GM21717 (cell line): ENCODE results near the gene ZNF121.
"Not testable (repeated sequence)": the region's sequence is repeated elsewhere in the genome, so short reads cannot be mapped to it uniquely, and the experiment has no call there.

ENCODE experiments used
- ATAC-seq: cut with Tn5 transposase; IDR thresholded peaks from one replicate; pipeline ENCODE4 v1.9.1; 2021; ENCODE audit warnings: mild to moderate bottlenecking, moderate library complexity; ENCODE audit not compliant: unreplicated experiment

The ZNF121 gene

DNA sequence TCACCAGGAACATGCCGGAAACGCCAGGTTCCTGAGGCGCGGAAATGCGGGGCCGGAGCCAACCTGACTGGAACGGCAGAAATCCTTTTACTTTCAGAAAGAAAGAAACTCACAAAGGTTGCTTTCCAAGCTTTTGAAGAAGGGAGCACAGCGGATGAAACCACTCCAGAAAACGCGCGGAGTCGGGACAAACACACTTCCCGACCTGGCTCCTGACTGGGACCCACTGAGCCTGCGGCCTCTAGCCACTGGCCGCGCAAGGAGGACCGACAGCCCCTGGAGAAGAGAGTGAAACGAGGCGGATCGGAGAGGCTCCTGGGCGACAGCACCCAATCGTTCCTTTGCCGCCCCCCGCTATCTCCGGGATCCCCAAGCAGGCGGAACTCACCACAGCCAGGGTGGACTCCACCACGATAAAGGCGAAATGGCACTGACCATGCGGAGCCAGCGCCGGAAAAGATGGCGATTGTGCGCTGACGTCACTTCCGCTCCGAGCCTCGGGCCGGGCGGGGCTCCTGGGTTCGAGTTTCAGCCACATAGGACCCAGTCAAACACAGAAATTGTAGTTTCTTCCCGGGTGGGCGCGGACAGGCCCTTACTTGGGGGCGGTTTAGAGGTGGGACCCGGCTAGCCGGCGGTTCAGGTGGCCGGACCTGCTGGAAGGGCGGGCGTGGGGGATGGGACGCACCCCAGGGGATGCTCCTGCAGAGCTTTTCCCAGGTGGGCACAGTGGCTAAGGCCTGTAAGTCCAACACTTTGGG is at the start of gene ZNF121:
TSS of gene ZNF121 (minus strand) at position 432 of the 761 bp plus-strand sequence. CDS start 16,407 bp downstream, outside the sequence.
- peak; percentile 82 for ATAC-seq

- ATAC-seq, result no peak
Measured at GRCh38 chr19:9627856-9628255, 43.6 kb upstream of the ZNF121 start.

DNA sequence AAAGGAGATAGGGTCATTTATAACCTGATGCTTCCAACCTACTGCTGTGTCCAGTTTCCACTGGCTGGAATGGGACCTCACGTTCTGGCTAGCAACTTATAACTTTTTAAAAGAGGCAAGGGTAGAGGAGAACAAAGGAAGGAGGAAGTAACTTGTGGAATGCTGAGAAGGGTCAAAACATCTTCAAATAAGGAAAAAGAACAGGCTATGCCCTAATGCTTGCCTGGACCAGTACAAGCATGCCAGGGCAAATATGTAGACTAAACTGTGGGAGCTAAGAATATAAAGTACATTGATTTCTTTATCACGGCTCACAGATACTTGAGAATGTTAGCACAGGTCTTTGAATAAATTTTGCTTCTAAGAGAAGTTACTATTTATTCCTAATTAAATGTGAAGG is 38.2 kb upstream of the ZNF121 start:
- no peak for ATAC-seq

GRCh38 chr19:9621156-9622037 is 37.1 kb upstream of the ZNF121 start, which contains the start of gene ZNF561:
Gene ZNF561 (minus strand): TSS chr19:9621232. CDS start chr19:9619456, 1,776 bp downstream.
- ATAC-seq, result peak; percentile 78

DNA sequence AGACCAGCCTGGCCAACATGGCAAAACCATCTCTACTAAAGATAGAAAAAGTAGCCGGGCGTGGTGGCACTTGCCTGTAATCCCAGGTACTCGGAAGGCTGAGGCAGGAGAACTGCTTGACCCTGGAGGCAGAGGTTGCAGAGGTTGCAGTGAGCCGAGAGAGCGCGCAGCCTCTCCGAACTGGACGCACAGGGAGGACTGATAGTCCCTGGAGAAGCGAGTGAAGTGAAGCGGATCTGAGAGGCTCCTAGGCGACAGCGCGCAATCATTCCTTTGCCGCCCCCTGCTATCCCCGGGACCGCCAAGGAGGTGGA is 36.5 kb upstream of the ZNF121 start:
- no peak for ATAC-seq

GRCh38 chr19:9615844-9616243 is 31.5 kb upstream of the ZNF121 start:
- no peak for ATAC-seq

DNA sequence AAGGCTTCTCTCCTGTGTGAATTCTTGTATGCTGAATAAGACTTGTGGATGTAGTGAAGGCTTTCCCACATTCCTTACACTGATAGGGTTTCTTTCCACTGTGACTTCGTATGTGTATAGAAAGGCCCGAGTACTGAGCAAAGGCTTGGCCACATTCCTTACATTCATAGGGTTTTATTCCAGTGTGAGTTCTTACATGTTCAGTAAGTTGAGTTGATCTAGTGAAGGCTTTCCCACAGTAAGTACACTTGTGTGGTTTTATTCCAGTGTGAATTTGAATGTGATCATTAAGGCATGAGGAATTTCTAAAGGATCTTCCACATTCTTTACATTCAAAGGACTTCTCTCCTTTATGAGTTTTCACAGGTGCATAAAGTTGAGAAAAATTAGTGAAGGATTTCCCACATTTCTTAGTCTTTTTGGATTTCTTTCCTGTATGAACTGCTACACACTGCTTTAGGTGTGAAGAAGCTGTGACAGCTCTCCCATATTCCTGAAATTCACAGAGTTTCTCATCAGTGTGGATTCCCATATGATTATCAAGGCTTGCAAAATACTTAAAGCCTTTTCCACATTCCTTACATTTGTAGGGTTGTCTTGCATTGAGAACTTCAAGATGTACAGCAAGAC is 26.3 kb upstream of the ZNF121 start:
- ATAC-seq, result no peak

DNA sequence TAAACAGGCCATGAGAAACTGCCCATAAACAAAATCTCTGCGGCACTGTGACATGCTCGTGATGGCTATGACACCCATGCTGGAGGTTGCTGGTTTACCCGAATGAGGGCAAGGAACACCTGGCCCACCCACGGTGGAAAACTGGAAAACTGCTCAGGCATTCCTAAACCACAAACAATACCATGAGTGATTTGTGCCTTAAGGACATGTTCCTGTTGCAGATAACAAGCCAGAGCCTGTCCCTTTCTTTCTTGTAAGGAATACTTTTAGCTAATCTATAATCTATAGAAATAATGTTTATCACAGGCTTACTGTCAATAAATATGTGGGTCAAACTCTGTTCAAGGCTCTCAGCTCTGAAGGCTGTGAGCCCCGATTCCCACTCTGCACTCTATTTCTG is 24.6 kb upstream of the ZNF121 start:
- ATAC-seq, result no peak

DNA sequence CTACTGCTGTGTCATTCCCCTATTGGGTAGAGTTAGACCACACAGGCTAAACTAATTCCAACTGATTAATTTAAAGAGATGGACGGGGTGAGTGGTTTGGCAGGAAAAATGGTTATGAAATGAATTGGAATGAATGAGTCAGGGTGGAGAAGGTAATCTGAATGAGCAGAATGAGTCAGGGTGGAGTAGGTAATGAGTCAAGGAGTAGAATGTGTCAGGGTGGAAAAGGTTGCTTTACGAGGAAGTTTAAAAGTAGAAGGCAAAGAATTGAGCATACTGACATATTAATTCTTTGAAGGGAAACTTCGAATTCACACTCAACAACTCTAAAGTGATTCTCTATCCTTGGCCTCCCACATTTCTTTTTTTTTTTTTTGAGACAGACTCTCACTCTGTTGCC is 12.7 kb upstream of the ZNF121 start:
- no peak for ATAC-seq

DNA sequence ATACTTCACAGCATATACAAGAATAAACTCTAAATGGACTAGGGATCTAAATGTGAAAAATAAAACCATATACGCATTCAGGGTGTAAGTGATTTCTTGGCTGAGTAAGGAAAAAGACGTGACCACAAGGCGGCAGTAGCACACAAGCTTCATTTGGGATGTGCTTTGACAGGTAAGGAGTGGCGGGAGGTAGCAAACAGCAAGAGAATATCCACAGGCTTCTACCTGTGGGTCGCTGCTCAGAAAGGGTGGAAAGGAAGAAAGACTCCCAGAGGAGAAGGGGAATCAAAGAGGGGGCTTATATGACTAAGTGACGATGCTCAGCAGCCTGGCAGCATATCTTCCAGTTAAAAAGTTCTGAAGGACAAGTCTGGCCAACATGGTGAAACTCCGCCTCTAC is 2.5 kb upstream of the ZNF121 start:
- ATAC-seq, result no peak

DNA sequence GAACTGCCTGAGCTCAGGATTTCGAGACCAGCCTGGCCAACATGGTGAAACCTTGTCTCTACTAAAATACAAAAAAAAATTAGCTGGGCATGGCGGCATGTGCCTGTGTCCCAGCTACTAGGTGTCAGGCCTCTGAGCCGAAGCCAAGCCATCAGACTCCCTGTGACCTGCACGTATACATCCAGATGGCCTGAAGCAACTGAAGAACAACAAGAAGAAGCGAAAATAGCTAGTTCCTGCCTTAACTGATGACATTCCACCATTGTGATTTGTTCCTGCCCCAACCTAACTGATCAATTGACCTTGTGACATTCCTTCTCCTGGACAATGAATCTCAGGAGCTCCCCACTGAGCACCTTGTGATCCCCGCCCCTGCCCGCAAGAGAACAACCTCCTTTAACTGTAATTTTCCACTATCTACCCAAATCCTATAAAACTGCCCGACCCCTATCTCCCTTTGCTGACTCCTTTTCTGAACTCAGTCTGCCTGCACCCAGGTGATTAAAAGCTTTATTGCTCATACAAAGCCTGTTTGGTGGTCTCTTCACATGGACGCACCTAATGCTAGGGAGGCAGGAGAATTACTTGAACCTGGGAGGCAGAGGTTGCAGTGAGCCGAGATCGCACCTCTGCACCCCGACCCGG is 2.1 kb downstream of the ZNF121 start:
- not testable (repeated sequence) for ATAC-seq

DNA sequence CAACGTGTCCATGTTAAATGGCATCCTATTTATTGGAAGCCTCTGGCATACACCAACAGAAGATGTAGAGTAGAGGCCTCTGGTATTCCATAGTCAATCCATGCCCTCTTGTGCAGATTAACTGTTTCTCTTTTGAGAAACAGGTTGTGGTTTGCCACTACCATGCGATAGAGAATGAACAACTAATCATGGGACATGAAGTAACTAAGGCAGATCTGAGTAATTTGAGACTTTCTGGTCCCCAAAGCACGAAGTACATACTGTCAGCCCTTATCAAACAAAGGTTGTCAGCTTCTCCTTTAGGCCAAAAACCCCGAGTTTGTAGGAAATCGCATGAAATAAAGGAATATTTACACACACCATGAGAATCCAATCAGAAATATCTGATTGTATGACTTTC is 3.6 kb downstream of the ZNF121 start:
- ATAC-seq, result no peak

GRCh38 chr19:9570255-9570654 is 14.0 kb downstream of the ZNF121 start:
- ATAC-seq, result no peak

GRCh38 chr19:9566729-9567128 is 17.6 kb downstream of the ZNF121 start:
- no peak for ATAC-seq

DNA sequence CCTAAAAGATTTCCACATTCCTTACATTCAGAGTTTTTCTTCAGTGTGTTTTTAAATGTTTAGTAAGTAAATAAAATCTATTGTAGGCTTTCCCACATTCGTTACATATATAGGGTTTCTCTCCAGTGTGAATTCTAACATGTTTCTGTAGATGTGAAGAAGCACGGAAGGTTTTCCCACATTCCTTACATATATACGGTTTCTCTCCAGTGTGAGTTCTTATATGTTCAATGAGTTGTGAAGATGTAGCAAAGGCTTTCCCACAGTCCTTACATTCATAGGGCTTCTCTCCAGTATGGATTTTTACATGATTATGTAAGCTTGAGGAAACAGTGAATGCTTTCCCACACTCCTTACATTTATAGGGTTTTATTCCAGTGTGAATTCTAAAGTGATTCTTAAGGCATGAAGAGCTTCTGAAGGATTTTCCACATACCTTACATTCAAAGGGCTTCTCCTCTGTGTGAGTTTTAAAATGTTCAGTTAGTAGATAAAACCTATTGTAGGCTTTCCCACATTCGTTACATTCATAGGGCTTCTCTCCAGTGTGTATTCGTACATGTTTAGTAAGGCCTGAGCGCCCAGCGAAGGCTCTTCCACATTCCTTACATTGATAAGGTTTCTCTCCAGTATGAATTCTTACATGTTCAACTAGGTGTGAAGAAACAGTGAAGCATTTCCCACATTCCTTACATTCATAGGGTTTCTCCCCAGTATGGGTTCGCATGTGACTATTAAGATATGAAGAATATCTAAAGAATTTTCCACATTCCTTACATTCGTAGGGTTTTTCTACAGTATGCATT is 18.2 kb downstream of the ZNF121 start:
- no peak for ATAC-seq

GRCh38 chr19:9552536-9553274 is 31.6 kb downstream of the ZNF121 start:
- ATAC-seq, result no peak

DNA sequence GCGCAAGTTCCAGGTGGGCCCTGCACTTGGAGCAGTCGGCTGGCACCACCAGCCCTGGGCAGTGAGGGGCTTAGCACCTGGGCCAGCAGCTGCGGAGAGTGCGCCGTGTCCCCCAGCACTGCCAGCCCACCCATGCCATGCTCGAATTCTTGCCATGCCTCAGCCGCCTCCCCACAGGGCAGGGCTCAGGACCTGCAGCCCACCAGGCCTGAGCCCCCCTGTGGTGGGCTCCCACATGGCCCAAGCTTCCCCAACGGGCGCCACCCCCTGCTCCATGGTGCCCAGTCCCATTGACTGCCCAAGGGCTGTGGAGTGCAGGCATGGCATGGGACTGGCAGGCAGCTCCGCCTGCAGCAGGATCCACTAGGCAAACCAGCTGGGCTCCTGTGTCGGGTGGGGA is 36.4 kb downstream of the ZNF121 start:
- no peak for ATAC-seq

DNA sequence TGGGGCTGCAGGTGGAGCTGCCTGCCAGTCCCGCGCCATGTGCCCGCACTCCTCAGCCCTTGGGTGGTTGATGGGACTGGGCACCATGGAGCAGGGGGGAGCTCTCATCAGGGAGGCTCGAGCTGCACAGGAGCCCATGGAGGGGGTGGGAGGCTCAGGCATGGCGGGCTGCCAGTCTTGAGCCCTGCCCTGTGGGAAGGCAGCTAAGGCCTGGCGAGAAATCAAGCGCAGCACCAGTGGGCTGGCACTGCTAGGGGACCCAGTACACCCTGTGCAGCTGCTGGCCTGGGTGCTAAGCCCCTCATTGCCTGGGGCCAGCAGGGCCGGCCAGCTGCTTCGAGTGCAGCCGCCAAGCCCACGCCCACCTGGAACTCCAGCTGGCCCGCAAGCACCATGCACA is 43.0 kb downstream of the ZNF121 start:
- not testable (repeated sequence) for ATAC-seq

- ATAC-seq, result not testable (repeated sequence)
Measured at GRCh38 chr19:9539921-9540320, 44.4 kb downstream of the ZNF121 start.

GRCh38 chr19:9539201-9539600 is 45.1 kb downstream of the ZNF121 start:
- not testable (repeated sequence) for ATAC-seq
